Putamen (tissue), 1 donor: ENCODE data around the gene MUS81.
"Not testable (repeated sequence)": the region's sequence is repeated elsewhere in the genome, so short reads cannot be mapped to it uniquely, and the experiment has no call there.

Experiments
- DNase-seq: peaks from one replicate; pipeline ENCODE4 v3.0.0-alpha.2; 2016; ENCODE audit warnings: low spot score

MUS81 gene, protein sequence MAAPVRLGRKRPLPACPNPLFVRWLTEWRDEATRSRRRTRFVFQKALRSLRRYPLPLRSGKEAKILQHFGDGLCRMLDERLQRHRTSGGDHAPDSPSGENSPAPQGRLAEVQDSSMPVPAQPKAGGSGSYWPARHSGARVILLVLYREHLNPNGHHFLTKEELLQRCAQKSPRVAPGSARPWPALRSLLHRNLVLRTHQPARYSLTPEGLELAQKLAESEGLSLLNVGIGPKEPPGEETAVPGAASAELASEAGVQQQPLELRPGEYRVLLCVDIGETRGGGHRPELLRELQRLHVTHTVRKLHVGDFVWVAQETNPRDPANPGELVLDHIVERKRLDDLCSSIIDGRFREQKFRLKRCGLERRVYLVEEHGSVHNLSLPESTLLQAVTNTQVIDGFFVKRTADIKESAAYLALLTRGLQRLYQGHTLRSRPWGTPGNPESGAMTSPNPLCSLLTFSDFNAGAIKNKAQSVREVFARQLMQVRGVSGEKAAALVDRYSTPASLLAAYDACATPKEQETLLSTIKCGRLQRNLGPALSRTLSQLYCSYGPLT

GRCh38 chr11:65860278-65861164 lies at the start of gene MUS81:
MUS81 (plus strand) TSS chr11:65860433; CDS start chr11:65860754, 321 bp downstream.
- DNase-seq = peak; percentile 92

DNA sequence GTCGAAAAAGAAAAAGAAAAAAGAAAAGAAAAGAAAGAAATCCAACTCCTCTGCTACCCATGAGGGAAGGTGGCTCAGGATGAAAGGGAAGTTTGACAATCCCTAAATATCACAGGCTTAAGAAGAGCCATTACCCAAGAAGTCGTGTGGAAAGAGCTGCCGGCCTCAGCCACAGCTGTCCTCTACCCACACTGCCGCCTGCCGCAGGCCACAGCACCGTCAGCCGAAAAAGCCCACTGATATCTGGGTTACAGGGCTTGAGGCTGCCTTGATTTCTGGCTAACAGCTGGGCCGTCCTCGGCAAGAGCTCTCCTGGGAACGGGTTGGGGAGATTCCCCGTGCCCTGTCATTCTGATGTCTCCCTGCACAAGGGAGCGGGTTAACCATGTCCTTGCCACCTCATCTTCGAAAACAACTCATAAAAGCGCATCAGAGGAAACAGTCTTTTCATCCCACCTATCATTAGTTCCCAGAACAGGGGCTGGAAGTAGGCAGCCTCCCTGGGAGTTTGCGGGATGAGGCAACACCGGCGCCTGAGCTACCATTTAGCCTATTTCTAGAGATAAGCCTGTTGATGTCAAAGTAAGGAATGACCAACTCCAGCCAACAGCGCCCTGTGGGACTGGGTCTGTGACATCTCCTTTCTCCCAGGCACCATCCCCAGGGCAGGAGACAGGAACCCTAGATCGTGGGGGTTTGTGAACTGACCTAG lies 48.3 kb upstream of the MUS81 start:
- no peak for DNase-seq

GRCh38 chr11:65814131-65814985 lies 45.9 kb upstream of the MUS81 start:
- no peak for DNase-seq

- no peak for DNase-seq
Measured at GRCh38 chr11:65814986-65815565, 45.2 kb upstream of the MUS81 start.

- DNase-seq = no peak
Measured at GRCh38 chr11:65816696-65817095, 43.5 kb upstream of the MUS81 start.

DNA sequence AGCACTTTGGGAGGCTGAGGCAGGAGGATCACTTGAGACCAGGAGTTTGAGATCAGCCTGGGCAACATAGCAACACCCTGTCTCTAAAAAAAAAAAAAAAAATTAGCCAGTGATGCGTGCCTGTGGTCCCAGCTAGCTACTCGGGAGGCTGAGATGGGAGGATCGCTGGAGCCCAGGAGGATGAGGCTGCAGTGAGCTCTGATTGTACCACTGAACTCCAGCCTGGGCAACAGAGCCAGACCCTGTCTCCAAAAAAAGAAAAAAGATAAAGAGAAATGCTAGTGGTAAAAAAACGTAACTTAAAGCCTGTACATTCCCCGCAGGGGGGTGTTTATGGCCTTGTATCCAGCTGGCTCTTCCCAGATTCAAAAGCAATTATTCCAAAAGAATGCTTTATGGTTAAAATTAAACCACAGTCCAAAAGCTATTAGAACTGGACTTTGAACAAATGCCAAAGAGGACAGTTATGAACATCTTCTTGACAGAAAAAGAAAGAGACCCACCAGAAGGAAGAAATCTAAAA lies 42.9 kb upstream of the MUS81 start:
- DNase-seq = no peak

- DNase-seq = peak; percentile 87
Measured at GRCh38 chr11:65817835-65818680, 42.2 kb upstream of the MUS81 start.

DNA sequence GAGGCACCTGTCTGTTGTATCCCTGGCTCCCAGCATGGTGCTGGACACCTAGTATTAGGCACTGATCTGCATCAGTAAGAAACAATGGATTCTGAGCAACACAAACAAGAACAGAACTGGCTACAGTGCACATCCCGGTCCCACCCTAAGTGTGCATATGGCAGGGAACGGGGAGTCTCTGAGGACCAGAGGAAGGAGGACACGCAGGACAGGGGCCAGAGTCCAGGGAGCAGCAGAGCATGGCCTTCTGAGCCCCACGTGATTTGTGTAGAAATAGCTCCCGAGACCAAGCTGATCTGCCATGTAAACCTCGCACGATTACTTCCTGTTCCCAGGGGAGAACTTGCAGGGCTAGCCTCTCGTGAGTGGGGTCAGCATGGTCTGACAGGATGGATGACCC lies 39.1 kb upstream of the MUS81 start:
- DNase-seq = no peak

DNA sequence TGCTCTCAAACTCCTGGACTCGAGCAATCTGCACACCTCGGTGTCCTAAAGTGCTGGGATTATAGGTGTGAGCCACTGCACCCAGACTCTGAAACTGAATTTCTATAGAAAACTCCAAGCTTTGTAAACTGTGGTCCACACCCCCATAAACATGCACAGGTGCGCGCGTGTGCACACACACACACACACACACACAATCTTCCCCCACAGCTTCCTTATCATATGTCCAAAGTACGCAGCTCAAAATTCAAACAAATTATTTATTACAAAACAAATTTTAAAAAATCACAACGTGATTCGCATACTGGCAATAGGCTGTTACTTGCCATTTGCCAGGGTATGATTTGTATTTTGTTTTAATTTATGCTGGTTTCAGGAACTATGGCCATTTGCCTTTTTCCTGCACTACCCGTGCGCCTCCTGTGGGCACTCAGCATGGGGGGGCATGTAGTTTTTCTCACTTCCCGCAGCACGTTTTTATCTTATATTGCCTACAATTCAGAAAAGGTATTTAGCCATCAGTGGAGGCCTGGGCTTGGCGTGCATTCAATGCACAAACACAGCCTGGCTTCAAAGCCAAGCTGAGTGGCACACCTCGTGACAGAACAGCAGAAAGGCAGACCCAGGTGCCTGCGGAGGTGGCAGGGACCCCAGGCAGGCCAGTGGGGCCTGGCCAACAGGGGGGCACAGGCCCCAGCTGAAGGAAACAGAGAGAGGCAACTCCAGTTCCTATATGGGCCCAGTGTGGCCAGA lies 37.3 kb upstream of the MUS81 start:
- no peak for DNase-seq

- DNase-seq = no peak
Measured at GRCh38 chr11:65826984-65827735, 33.1 kb upstream of the MUS81 start.

- no peak for DNase-seq
Measured at GRCh38 chr11:65829459-65829858, 30.8 kb upstream of the MUS81 start.

GRCh38 chr11:65832231-65832630 lies 28.0 kb upstream of the MUS81 start:
- not testable (repeated sequence) for DNase-seq

DNA sequence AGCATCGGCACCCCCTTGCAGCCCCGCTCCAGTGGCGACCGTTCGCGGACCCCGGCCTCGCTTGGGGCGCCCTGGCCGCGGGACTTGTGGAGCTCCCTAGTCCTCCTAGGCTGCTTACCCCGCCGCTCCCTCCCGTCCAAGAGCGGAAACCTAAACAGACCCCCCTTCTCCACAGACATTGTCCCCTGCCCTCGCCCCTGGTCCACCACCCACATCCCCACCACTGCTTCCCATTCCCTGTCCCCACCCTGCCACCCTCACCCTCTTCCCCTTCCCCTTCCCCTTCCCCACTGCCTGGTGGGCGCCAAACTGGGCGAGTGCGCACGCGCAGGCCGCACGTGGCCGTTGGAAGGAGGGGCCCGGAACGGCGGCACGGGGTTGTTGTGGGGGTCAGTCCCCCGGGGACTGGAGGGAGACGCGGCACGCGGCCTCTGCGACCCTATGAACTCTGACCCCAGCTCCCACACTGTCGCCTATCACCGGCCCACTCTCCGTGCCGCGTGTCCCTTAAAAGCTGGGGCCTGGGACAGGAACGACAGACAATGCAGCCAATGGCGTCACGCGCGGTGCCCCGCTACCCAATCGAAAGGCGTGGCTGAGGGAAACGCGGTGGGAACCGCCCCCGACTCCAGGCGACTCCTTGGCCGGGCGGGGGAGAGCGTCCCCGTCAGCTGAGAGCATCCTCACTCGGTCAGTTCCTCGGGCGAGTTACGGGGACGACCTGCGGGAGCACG lies 26.8 kb upstream of the MUS81 start, which contains the start of gene SNX32:
TSS of gene SNX32 (plus strand) at position 667 of the 734 bp plus-strand sequence. CDS start 103 bp downstream, outside the sequence.
- peak; percentile 93 for DNase-seq

DNA sequence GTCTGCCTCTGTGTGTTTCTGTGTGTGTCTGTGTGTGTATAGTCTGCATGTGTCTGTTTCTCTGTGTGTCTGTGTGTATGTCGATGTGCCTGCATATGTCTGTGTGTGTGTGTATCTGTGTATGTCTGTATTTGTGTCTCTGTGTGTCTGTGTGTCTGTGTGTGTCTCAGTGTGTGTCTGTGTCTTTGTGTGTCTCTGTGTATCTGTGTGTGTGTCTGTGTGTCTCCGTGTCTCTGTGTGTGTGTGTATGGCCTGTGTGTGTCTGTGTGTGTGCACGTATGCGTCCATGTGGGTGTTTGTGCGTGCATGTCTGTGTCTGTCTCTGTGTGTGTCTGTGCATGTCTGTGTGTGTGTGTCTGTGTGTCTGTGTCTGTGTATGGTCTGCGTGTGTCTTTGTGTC lies 26.0 kb upstream of the MUS81 start:
- no peak for DNase-seq

DNA sequence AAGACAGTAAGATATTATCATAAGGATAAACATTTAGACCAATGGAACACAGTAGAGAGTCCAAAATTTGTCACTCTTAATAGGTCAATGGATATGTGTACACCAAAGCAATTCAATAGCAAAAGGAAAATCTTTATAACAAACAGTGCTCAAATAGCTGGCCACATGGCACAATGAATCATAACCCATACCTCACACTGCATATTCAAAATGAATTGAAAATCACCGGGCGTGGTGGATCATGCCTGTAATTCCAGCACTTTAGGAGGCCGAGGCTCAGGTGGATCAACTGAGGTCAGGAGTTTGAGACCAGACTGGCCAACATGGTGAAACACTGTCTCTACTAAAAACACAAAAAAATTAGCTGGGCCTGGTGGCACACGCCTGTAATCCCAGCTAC lies 18.1 kb upstream of the MUS81 start:
- no peak for DNase-seq

DNA sequence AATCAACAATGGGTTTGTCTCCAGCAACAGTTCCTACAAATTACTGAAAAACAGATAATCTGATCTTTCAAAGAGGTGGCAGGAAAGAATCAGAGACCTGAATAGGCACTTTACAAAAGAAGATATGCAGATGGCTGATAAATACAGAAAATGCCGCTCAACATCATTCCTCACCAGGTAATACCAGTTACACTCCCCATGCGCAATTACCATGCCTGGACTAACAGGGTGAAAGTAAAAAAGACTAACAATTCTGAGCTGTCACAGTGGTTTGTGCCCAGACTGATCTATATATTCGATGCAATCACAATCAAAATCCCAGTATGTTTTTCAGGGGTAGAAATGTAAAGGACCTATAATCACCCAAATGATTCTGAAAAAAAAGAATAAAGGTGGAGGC lies 16.4 kb upstream of the MUS81 start:
- DNase-seq = no peak

- DNase-seq = no peak
Measured at GRCh38 chr11:65844231-65844872, 15.9 kb upstream of the MUS81 start.
